Common myeloid progenitor, CD34-positive (primary cell): ENCODE results near the gene NAP1L4.

Experiments
- CTCF ChIA-PET: fragments of 350-600 bp; sonication (Branson Sonifier 250); formaldehyde crosslinking; loops from one replicate; lab custom pipeline; 2021; ENCODE audit warnings: antibody characterized with exemption; lab: Charles Lee
- POLR2A ChIA-PET: fragments of 350-600 bp; sonication (Branson Sonifier 250); formaldehyde crosslinking; loops from one replicate; lab custom pipeline; 2021; ENCODE audit warnings: antibody characterized with exemption; lab: Charles Lee
- DNase-seq, 3 donors: peaks; one replicate each; pipeline versions ENCODE4 v3.0.0 to v3.0.0-alpha.2; 2013
- H3K27ac ChIP-seq, 2 experiments: 1 replicate in 1 of 2; 2 replicates in 1 of 2; pipeline ENCODE4 v1.7.0; 2013; ENCODE audit warnings: inconsistent platforms in 2 of 2, low read length in 2 of 2, mild to moderate bottlenecking in 2 of 2, low read depth in 1 of 2, moderate library complexity in 1 of 2; ENCODE audit not compliant: severe bottlenecking in 2 of 2, insufficient read depth in 1 of 2, poor library complexity in 1 of 2
- H3K27me3 ChIP-seq, 5 experiments: replicated peaks in 2 of 5; 1 replicate in 3 of 5; 2 replicates in 2 of 5; pipeline versions ENCODE4 v1.6.1 to v1.7.0; 2013; ENCODE audit warnings: low read length in 4 of 5, mild to moderate bottlenecking in 2 of 5, moderate library complexity in 2 of 5, inconsistent platforms in 1 of 5; ENCODE audit not compliant: insufficient read depth in 5 of 5, control insufficient read depth in 4 of 5
- H3K36me3 ChIP-seq, 4 experiments: 1 replicate in 2 of 4; 2 replicates in 2 of 4; pipeline versions ENCODE4 v1.6.1 to v1.7.0; 2013; ENCODE audit warnings: low read length in 3 of 4, control low read depth in 1 of 4, mild to moderate bottlenecking in 1 of 4; ENCODE audit not compliant: control insufficient read depth in 4 of 4, insufficient read depth in 4 of 4
- H3K4me1 ChIP-seq, 4 experiments: 1 replicate in 3 of 4; 2 replicates in 1 of 4; pipeline versions ENCODE4 v1.6.1 to v1.7.1; 2013; ENCODE audit warnings: low read length in 3 of 4, mild to moderate bottlenecking in 3 of 4, control low read depth in 1 of 4, inconsistent platforms in 1 of 4, moderate library complexity in 1 of 4; ENCODE audit not compliant: control insufficient read depth in 4 of 4, insufficient read depth in 4 of 4; ENCODE audit errors: control extremely low read depth in 1 of 4
- H3K4me3 ChIP-seq, 7 experiments: 1 replicate in 4 of 7; 2 replicates in 3 of 7; pipeline versions ENCODE4 v1.5.1 to v1.7.0; 2013; ENCODE audit warnings: mild to moderate bottlenecking in 7 of 7, low read length in 6 of 7, moderate library complexity in 6 of 7, inconsistent platforms in 2 of 7, low read depth in 2 of 7, control low read depth in 1 of 7; ENCODE audit not compliant: insufficient read depth in 4 of 7, control insufficient read depth in 1 of 7; ENCODE audit errors: extremely low read depth in 1 of 7
- H3K9me3 ChIP-seq, 5 experiments: 1 replicate in 4 of 5; 2 replicates in 1 of 5; pipeline versions ENCODE4 v1.6.1 to v1.7.1; 2013; ENCODE audit warnings: low read length in 4 of 5, mild to moderate bottlenecking in 2 of 5, inconsistent platforms in 1 of 5, low read depth in 1 of 5, moderate library complexity in 1 of 5; ENCODE audit not compliant: control insufficient read depth in 4 of 5, insufficient read depth in 2 of 5; ENCODE audit errors: control extremely low read depth in 1 of 5
- WGBS: methylation state at CpG from one replicate; pipeline ENCODE4 v1.1.5; 2013; ENCODE audit not compliant: insufficient coverage; 5-methylcytosine and 5-hydroxymethylcytosine counted together

NAP1L4 gene

GRCh38 chr11:2926611-2927051 lies 65.5 kb downstream of the NAP1L4 start:
- Histone ChIP-seq H3K27me3 (peaks cover 0 to 44% (median 15%) of the 10 kb centered on the region in 5 experiments), H3K27ac (no peak overlapping the region), H3K9me3 (no peaks in the 10 kb centered on the region), H3K4me1 (peaks cover 0 to 39% (median 36%) of the 10 kb centered on the region in 4 experiments), H3K36me3 (no peaks in the 10 kb centered on the region), H3K4me3 (no peak overlapping the region)
- ChIA-PET CTCF (interaction anchor here (0.7 to 8.5 kb wide), 5 partner anchors 11 to 35 kb away, joined by 3 to 103 read pairs (median 11); a partner anchor contains a TSS), POLR2A (no interaction called here)
- WGBS: 94% methylated on average over 10 of the region's 11 CpGs
- no peak for DNase-seq

- POLR2A ChIA-PET: no interaction called here
- Histone ChIP-seq H3K9me3 (no peaks in the 10 kb centered on the region), H3K4me3 (no peak overlapping the region), H3K36me3 (no peaks in the 10 kb centered on the region), H3K4me1 (peaks cover 0 to 30% (median 28%) of the 10 kb centered on the region in 4 experiments), H3K27ac (no peak overlapping the region), H3K27me3 (peaks cover 0 to 34% (median 15%) of the 10 kb centered on the region in 5 experiments)
- 98% methylated on average over 27 of the region's 30 CpGs for WGBS
- no peak for DNase-seq
- CTCF ChIA-PET: interaction anchor here (1.3 to 4.9 kb wide), 2 partner anchors 9 to 32 kb away, joined by 5 to 19 read pairs; no protein-coding TSS in a partner anchor
Measured at GRCh38 chr11:2924821-2925675, 67.1 kb downstream of the NAP1L4 start.

GRCh38 chr11:2924381-2924780 lies 67.7 kb downstream of the NAP1L4 start:
- CTCF ChIA-PET: interaction anchor here (1.3 to 4.9 kb wide), 2 partner anchors 9 to 32 kb away, joined by 5 to 19 read pairs; no protein-coding TSS in a partner anchor
- WGBS: 96% methylated on average over 7 of the region's 10 CpGs
- POLR2A ChIA-PET: no interaction called here
- peaks cover 0 to 23% (median 21%) of the 10 kb centered on the region in 4 experiments for H3K4me1 ChIP-seq
- no peaks in the 10 kb centered on the region for H3K9me3 ChIP-seq
- peaks cover 0 to 27% (median 11%) of the 10 kb centered on the region in 5 experiments for H3K27me3 ChIP-seq
- DNase-seq: no peak
- H3K27ac ChIP-seq: no peak overlapping the region
- no peaks in the 10 kb centered on the region for H3K36me3 ChIP-seq
- H3K4me3 ChIP-seq: no peak overlapping the region

- CTCF ChIA-PET: interaction anchor here (1.3 to 4.9 kb wide), 2 partner anchors 8 to 31 kb away, joined by 5 to 19 read pairs; no protein-coding TSS in a partner anchor
- no peak for DNase-seq
- H3K27ac ChIP-seq: no peak overlapping the region
- H3K4me1 ChIP-seq: peaks cover 0 to 17% (median 16%) of the 10 kb centered on the region in 4 experiments
- no peak overlapping the region for H3K4me3 ChIP-seq
- POLR2A ChIA-PET: no interaction called here
- no peaks in the 10 kb centered on the region for H3K36me3 ChIP-seq
- no peaks in the 10 kb centered on the region for H3K9me3 ChIP-seq
- H3K27me3 ChIP-seq: peaks cover 0 to 23% (median 9%) of the 10 kb centered on the region in 5 experiments
- 95% methylated on average over 15 of the region's 22 CpGs for WGBS
Measured at GRCh38 chr11:2923446-2924375, 68.4 kb downstream of the NAP1L4 start.

GRCh38 chr11:2922655-2923054 lies 69.5 kb downstream of the NAP1L4 start:
- H3K27ac ChIP-seq: no peak overlapping the region
- no peaks in the 10 kb centered on the region for H3K36me3 ChIP-seq
- no peak overlapping the region for H3K4me3 ChIP-seq
- ChIA-PET CTCF (interaction anchor here (1.0 kb wide), 1 partner anchor 30 kb away, joined by 4 read pairs; no protein-coding TSS in a partner anchor), POLR2A (no interaction called here)
- peaks cover 0 to 13% (median 7%) of the 10 kb centered on the region in 5 experiments for H3K27me3 ChIP-seq
- no peaks in the 10 kb centered on the region for H3K9me3 ChIP-seq
- DNase-seq: no peak
- peaks cover 0 to 7% (median 6%) of the 10 kb centered on the region in 4 experiments for H3K4me1 ChIP-seq
- WGBS: 100% methylated on average over 1 of the region's 3 CpGs

- Histone ChIP-seq H3K36me3 (no peaks in the 10 kb centered on the region), H3K27ac (no peak overlapping the region), H3K9me3 (no peaks in the 10 kb centered on the region), H3K4me1 (no peaks in the 10 kb centered on the region), H3K4me3 (no peak overlapping the region), H3K27me3 (peaks cover 0 to 5% (median 1%) of the 10 kb centered on the region in 5 experiments)
- ChIA-PET POLR2A (no interaction called here), CTCF (interaction anchor here (1.0 kb wide), 1 partner anchor 29 kb away, joined by 4 read pairs; no protein-coding TSS in a partner anchor)
- 92% methylated on average over 22 of the region's 29 CpGs for WGBS
- DNase-seq: no peak
Measured at GRCh38 chr11:2921742-2922493, 70.2 kb downstream of the NAP1L4 start.
